ENCODE data around the gene PCTP.

PCTP gene

DNA sequence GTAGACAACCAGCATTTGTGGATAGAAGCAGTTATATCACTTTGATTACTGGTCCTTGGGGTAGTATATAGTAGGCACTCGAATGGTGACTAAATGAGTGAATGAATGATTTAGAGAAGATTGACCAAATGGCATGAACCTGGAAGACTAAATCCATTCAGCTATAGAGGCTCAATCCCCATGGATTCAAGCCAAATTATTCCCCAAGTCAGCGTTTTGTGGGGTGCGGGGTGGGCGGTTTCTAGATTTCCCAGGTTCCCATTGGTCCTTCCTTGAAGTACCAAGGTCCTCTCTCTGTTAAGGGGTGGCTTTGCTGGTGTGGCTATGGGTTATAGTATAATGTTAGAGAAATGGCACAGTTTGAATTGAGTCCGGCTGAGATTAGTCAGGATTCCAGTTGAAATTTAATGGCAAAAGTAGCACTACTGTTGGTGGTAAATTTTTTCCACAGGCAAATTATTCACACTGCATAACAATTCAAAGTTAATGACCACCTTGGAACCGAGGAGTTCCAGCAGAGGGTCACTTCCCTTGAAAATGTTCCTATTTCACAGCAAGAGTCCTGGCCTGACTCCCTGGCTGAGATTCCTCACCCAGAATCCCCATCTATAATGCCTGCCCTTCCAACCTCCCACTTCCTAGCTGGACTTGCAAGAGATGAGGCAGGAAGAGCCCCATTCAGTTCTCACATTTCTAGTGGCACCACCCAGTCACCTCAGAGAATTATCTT is 27.7 kb downstream of the PCTP start:
- Mint-ChIP-seq H3K27ac (no peak overlapping the region), H3K4me3 (no peak overlapping the region), H3K36me3 (peaks cover 15% of the 10 kb centered on the region), H3K4me1 (ENCODE audit: low read depth) (no peaks in the 10 kb centered on the region), H3K27me3 (no peaks in the 10 kb centered on the region), H3K9me3 (ENCODE audit: low read depth) (no peaks in the 10 kb centered on the region)

DNA sequence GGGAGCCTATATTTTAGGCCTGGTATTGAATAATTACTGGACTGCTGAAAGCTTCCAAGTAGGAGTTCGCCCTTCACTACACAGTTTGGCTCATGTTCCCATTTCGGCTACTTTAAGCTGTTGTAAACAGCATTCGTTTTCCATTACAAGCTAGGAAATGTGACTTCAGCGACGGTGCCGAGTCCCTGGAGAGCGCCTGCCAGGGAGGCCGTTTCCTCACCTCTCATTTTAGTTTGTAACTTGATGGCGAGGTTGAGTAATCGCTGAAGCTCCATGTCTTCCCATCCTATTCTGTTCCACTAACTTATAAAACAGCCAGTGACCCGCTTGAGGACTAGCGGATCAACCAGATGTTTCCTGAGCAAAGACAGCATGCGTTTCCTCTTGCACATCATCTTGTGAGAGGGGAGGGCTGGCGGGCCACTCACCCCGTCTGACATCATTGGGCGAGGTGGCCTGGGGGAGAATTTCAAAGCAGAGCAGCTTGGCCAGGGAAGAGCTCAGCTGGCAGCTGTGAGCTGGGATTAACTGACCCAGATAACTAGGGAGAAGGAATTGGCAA is 32.9 kb downstream of the PCTP start:
- H3K36me3 Mint-ChIP-seq = peaks cover 2% of the 10 kb centered on the region
- no peak overlapping the region for H3K4me3 Mint-ChIP-seq
- H3K27ac Mint-ChIP-seq = no peak overlapping the region
- H3K9me3 Mint-ChIP-seq (ENCODE audit: low read depth) = no peaks in the 10 kb centered on the region
- no peaks in the 10 kb centered on the region for H3K27me3 Mint-ChIP-seq
- H3K4me1 Mint-ChIP-seq (ENCODE audit: low read depth) = no peaks in the 10 kb centered on the region

DNA sequence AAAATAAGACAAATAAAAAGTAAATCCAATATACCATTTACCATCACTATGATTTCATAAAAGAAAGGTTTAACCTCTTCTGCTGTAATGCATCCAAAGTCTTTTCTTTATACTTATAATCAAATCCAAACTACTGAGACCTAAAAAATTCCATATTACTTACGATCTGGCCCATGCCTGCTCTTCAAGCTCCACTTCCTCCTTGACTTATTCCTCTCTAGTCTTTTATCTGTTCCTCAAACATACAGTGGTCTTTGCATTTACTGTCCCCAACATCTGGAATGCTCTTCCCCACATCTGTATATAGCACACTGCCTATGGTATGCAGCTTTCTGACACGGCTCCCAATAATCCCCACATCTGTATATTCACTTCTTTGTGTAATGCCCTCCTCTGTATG is 33.8 kb downstream of the PCTP start:
- peaks cover 3% of the 10 kb centered on the region for H3K27me3 Mint-ChIP-seq
- H3K27ac Mint-ChIP-seq = no peak overlapping the region
- H3K4me1 Mint-ChIP-seq (ENCODE audit: low read depth) = no peaks in the 10 kb centered on the region
- H3K36me3 Mint-ChIP-seq = peaks cover 5% of the 10 kb centered on the region
- H3K9me3 Mint-ChIP-seq (ENCODE audit: low read depth) = no peaks in the 10 kb centered on the region
- no peak overlapping the region for H3K4me3 Mint-ChIP-seq

DNA sequence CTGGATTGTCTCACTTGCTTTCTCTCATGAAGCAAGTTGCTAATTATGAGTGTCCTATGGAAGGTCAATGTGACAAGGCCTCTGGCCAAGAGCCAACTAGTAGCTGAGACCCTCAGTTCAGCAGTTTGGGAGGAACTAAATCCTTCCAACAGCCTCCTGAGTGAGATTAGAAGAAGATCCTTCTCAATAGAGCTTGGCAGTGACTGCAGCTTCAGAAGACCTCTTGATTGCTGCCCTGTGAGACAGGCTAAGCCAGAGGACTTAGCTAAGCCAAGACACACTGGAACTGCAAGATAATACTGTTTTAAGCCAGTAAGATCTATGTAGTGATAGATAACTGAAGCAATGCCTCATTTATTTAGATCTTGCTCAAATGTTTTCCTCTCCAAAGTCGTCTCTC is 34.3 kb downstream of the PCTP start:
- Mint-ChIP-seq H3K4me1 (ENCODE audit: low read depth) (no peaks in the 10 kb centered on the region), H3K36me3 (peaks cover 5% of the 10 kb centered on the region), H3K9me3 (ENCODE audit: low read depth) (no peaks in the 10 kb centered on the region), H3K27me3 (peaks cover 3% of the 10 kb centered on the region), H3K4me3 (no peak overlapping the region), H3K27ac (no peak overlapping the region)

DNA sequence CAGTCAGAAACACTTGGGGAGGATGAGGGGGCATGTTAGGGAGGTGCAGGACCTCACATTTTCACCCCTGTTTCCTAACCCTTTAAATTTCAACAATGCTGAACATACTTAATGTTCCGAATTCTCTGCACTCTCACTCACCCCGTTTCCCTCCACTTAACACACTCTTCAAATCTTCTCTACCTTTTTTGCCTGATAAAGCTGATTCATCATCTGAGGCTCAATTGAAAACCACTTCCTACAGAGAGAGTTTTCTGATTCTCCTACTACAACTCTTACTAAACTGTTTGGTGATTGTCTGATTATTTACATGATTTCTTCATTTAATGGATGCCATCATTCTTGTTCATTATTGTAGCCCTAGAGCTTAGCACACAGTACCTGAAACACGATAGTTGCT is 42.4 kb downstream of the PCTP start:
- H3K36me3 Mint-ChIP-seq = peaks cover 3% of the 10 kb centered on the region
- peaks cover 2% of the 10 kb centered on the region for H3K9me3 Mint-ChIP-seq (ENCODE audit: low read depth)
- peaks cover 6% of the 10 kb centered on the region for H3K27me3 Mint-ChIP-seq
- no peak overlapping the region for H3K27ac Mint-ChIP-seq
- H3K4me3 Mint-ChIP-seq = no peak overlapping the region
- H3K4me1 Mint-ChIP-seq (ENCODE audit: low read depth) = no peaks in the 10 kb centered on the region

DNA sequence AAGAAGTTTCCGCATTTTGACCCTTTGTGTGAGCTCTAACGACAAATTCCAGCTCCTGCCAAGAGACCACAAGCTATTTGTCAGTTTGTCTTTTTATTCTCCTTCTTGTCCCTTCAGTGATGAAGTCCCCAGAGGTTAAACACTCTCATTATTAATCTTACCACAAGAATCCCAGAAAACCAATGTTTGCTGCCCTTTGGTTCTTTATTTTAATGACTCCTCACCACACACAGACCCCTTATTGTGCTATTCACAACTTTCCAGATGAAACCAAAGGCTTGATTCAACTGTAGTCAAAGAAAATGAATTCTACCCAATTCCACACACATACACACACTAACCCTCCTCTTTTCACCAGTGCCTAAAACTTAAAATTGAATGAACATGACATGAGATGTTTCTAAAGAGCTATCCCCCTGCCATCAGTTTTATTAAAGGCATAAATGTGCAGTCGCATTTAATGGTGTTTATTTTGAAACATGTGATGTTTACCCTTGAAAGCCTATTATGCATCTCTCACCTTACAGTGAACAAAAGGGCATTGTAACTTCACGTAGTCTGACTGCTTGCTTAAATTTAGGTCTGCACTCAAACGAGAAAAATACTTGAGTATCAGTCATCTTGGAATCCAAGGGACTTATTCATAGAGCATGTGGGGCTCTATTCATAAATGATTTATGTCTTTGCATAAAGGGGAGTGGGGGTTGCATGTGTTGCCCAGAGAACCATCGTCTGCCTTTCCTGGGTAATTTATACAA is 44.1 kb downstream of the PCTP start:
- Mint-ChIP-seq H3K27ac (no peak overlapping the region), H3K9me3 (ENCODE audit: low read depth) (peaks cover 3% of the 10 kb centered on the region), H3K27me3 (peaks cover 3% of the 10 kb centered on the region), H3K4me1 (ENCODE audit: low read depth) (no peaks in the 10 kb centered on the region), H3K4me3 (no peak overlapping the region), H3K36me3 (no peaks in the 10 kb centered on the region)

DNA sequence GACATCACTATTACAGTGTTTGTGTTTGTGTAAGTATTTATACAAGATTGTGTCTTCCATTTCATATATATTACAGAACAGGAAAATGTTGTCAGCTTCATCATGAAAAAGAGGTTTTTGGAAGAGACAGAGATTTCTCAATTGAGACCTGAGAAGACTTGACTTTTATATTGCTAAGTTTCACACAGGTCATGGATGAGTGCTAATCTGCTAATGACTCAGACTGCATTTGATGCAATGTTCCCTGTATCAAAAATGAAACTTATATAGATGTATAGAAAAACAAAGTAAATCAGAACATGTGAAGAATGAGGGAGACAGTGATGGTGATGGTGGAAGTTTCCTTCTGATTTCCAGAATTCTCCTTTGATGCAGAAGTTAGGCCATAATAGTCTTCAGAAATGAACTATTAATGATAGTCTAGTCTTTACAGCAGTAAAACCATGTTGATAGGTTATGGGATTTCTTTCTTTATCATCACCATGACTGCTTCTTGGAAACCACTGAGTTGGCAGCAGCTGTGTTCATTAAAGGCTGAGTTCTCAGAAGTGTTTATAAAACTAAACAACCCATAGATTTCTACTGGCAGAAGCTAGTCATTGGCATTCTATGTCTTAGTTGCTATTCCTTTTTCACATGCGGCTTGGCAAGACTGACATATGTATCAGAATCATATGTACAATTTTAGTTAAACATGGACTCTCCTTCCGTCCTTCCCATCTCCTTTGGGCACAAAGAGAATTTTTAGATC is 56.1 kb downstream of the PCTP start:
- no peak overlapping the region for H3K4me3 Mint-ChIP-seq
- peaks cover 1% of the 10 kb centered on the region for H3K27me3 Mint-ChIP-seq
- H3K9me3 Mint-ChIP-seq (ENCODE audit: low read depth) = peaks cover 8% of the 10 kb centered on the region
- no peak overlapping the region for H3K27ac Mint-ChIP-seq
- peaks cover 2% of the 10 kb centered on the region for H3K36me3 Mint-ChIP-seq
- H3K4me1 Mint-ChIP-seq (ENCODE audit: low read depth) = no peaks in the 10 kb centered on the region

DNA sequence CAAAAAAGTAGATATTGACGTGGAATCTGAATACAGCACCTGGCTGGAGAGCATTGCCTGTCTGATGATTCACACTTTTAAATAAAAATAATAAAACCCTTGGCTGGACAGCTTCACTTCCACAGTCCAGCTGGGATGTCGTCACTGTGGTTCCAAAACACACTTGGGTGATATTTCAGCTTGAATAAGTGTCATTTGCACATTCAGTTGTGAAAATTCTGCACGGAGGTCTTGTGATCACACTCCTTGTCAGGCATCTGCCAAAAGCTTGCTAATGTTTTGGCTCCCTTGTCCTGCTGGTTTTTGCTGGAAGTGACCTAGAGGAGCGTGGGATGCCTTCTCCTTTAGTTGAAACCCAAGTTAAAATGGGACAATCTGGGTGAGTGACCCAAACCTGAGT is 60.7 kb downstream of the PCTP start:
- Mint-ChIP-seq H3K9me3 (ENCODE audit: low read depth) (no peaks in the 10 kb centered on the region), H3K27ac (no peak overlapping the region), H3K4me3 (no peak overlapping the region), H3K36me3 (no peaks in the 10 kb centered on the region), H3K4me1 (ENCODE audit: low read depth) (no peaks in the 10 kb centered on the region), H3K27me3 (peaks cover 14% of the 10 kb centered on the region)

DNA sequence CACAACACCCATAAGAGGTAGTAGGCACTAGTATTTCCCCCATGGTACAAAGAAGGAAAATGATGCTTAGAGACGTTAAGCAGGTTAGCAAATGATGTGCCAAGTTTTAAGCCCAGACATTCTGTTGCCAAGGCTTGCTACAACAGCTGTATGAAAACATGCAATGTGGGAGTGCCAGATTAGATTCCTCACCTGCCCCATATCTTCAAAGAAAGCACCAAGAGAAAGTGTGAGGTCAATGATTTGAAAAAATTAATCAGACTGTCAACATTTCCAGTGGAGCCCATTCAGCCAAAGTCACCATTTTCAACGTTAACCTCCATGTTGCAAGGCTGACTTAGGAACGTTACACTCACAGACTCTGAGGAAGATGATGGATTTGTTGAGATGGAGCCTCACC is 61.5 kb downstream of the PCTP start:
- Mint-ChIP-seq H3K36me3 (no peaks in the 10 kb centered on the region), H3K27ac (no peak overlapping the region), H3K4me1 (ENCODE audit: low read depth) (no peaks in the 10 kb centered on the region), H3K9me3 (ENCODE audit: low read depth) (no peaks in the 10 kb centered on the region), H3K4me3 (no peak overlapping the region), H3K27me3 (peaks cover 14% of the 10 kb centered on the region)

DNA sequence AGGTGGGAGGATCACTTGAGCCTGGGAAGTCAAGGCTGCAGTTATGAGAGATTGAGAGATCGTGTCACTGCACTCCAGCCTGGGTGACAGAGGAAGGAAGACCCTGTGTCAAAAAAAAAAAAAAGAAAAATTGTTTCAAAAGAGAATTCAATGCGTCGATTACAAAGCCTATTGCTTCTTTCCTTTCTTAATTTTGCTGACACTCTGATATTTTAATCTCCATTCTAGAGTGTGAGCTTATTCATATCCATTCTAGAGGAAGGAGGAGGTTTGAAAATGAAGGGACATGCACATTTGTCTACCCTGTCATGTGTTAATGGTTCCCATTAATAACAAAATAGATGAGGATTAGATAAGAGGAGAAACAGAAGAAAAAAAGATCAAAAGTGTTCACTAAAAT is 63.1 kb downstream of the PCTP start:
- peaks cover 16% of the 10 kb centered on the region for H3K27me3 Mint-ChIP-seq
- no peaks in the 10 kb centered on the region for H3K36me3 Mint-ChIP-seq
- no peak overlapping the region for H3K27ac Mint-ChIP-seq
- H3K4me3 Mint-ChIP-seq = no peak overlapping the region
- no peaks in the 10 kb centered on the region for H3K9me3 Mint-ChIP-seq (ENCODE audit: low read depth)
- peaks cover 4% of the 10 kb centered on the region for H3K4me1 Mint-ChIP-seq (ENCODE audit: low read depth)

DNA sequence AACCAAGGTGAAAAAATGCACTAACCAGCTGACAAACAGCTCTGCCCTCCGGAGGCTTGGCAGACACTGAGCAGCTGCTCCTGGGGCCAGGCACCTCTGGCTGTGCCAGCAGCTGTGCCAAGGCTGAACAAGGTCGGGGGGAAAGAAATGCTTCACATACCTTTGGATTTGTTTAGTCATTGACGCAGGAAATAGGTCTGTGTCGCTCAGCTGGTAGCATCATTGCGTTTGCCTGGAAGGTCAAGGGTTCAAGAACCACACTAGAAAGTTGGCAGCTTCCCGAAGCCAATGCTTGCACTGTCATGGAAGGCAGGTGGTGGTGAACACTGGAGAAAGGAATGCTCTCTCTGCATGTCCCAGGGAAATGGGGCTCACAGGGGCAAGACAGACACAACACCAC is 63.5 kb downstream of the PCTP start:
- Mint-ChIP-seq H3K4me1 (ENCODE audit: low read depth) (peaks cover 4% of the 10 kb centered on the region), H3K36me3 (no peaks in the 10 kb centered on the region), H3K4me3 (no peak overlapping the region), H3K9me3 (ENCODE audit: low read depth) (no peaks in the 10 kb centered on the region), H3K27ac (no peak overlapping the region), H3K27me3 (peaks cover 16% of the 10 kb centered on the region)

DNA sequence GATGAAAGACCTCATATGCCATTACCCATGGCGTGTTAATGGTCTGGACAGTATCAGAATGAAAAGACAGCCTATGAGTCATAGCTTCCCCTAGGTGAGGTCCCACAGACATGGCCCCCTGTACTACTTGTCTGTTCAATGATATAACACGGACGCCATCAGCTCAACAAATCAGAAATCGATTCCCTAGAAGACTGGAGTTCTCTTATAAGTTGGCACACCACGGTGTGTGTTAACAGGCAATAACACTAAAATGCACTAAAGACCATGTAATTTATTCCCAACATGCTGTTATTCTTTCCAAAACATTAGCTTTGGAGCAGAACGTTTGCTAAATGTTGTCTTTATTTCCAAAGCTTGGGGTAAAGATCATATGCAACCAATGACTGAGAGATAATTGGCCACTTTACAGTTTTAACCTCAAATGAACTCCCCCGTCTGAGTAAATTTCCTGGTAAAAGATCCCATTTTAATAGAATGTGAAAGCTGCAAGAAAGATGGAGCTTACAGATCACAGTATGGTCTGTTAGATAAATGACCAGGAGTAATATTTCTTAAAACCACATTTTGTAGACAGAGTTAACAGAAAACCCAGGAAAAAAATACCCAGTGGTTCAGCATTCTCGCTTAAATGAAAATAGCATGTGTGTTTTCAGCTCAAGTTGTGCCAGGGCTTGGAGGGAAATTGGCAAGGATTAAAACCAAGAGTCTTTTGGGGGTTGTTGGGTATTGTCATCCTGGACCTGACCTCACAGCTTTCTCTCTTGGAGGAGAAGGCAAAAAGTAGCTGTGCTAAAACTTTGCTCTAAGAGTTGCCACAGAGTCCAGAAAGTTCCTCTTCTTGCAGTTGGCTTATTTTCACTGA is 65.9 kb downstream of the PCTP start:
- H3K9me3 Mint-ChIP-seq (ENCODE audit: low read depth) = no peaks in the 10 kb centered on the region
- no peak overlapping the region for H3K27ac Mint-ChIP-seq

DNA sequence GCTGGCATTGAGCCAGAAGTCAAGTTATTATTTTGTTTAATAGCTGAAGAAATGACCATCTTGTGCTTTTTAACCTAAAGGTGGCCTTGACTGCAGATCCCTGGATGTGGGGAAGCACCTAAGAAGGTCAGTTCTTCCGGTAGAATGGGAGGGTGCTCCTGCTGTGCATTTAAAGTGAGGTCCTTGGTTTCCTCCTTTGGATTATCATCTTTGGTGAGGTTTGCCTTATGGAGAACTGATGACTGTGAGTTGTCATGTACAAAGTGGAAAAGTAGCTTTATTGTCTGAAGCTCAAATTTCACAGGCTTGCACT is 66.5 kb downstream of the PCTP start:
- H3K4me1 Mint-ChIP-seq (ENCODE audit: low read depth) = peaks cover 4% of the 10 kb centered on the region

More for the DNA sequence above, 65.9 kb downstream of the PCTP start:
- no peaks in the 10 kb centered on the region for H3K36me3 Mint-ChIP-seq
- no peak overlapping the region for H3K4me3 Mint-ChIP-seq
- peaks cover 16% of the 10 kb centered on the region for H3K27me3 Mint-ChIP-seq
- peaks cover 4% of the 10 kb centered on the region for H3K4me1 Mint-ChIP-seq (ENCODE audit: low read depth)

DNA sequence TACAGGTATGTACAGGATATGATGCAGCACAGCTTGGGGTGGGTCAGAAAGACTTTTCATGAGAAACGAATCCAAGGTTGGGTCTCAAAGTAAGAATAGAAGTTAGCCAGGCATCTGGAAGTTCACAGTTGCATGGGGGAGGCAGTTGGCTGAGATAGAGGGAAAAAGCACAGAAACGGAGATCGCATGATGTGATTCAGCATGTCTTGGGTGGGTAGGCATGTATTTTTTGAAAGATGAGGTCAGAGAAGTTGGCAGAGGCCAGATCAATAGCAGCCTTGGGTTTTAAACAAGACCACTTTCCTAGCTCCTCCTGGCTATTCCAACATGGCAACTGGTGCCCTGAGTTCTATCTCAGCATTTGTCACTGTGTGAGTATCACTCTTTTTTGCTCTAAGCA is 67.2 kb downstream of the PCTP start:
- no peak overlapping the region for H3K4me3 Mint-ChIP-seq
- no peak overlapping the region for H3K27ac Mint-ChIP-seq
- peaks cover 16% of the 10 kb centered on the region for H3K27me3 Mint-ChIP-seq
- no peaks in the 10 kb centered on the region for H3K9me3 Mint-ChIP-seq (ENCODE audit: low read depth)
- no peaks in the 10 kb centered on the region for H3K36me3 Mint-ChIP-seq
- H3K4me1 Mint-ChIP-seq (ENCODE audit: low read depth) = peaks cover 4% of the 10 kb centered on the region

More for the DNA sequence above, 66.5 kb downstream of the PCTP start:
- Mint-ChIP-seq H3K27me3 (peaks cover 16% of the 10 kb centered on the region), H3K4me3 (no peak overlapping the region), H3K9me3 (ENCODE audit: low read depth) (no peaks in the 10 kb centered on the region), H3K36me3 (no peaks in the 10 kb centered on the region), H3K27ac (no peak overlapping the region)
